Keratinocyte (primary cell): ENCODE measurements around the gene KLF14.

Source experiments
- EZH2 ChIP-seq: IDR thresholded peaks from one replicate; pipeline ENCODE4 v1.6.1; 2012; ENCODE audit warnings: inconsistent platforms, mild to moderate bottlenecking, low read length, moderate library complexity
- TF ChIP-seq, protein P1 (sequence below), 3 experiments: IDR thresholded peaks in 1 of 3; conservative IDR thresholded peaks in 1 of 3; optimal IDR thresholded peaks in 1 of 3; 2 replicates in 2 of 3; 3 replicates in 1 of 3; pipeline versions ENCODE3 to v1.5.1; 2011; ENCODE audit warnings: low read length in 3 of 3, mild to moderate bottlenecking in 3 of 3, moderate library complexity in 2 of 3, control low read depth in 1 of 3, inconsistent platforms in 1 of 3; ENCODE audit not compliant: insufficient read depth in 2 of 3; ENCODE audit errors: extremely low read depth in 1 of 3

GRCh38 chr7:130689683-130690082, 44.3 kb downstream of the KLF14 start:
- TF ChIP-seq, protein P1, sequence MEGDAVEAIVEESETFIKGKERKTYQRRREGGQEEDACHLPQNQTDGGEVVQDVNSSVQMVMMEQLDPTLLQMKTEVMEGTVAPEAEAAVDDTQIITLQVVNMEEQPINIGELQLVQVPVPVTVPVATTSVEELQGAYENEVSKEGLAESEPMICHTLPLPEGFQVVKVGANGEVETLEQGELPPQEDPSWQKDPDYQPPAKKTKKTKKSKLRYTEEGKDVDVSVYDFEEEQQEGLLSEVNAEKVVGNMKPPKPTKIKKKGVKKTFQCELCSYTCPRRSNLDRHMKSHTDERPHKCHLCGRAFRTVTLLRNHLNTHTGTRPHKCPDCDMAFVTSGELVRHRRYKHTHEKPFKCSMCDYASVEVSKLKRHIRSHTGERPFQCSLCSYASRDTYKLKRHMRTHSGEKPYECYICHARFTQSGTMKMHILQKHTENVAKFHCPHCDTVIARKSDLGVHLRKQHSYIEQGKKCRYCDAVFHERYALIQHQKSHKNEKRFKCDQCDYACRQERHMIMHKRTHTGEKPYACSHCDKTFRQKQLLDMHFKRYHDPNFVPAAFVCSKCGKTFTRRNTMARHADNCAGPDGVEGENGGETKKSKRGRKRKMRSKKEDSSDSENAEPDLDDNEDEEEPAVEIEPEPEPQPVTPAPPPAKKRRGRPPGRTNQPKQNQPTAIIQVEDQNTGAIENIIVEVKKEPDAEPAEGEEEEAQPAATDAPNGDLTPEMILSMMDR (optimal IDR thresholded peaks at IDR 0.05 in 1 of 3, IDR thresholded peaks at IDR 0.05 in 1 of 3, conservative IDR thresholded peaks at IDR 0.05 in 1 of 3; ENCODE audit: extremely low read depth in 1 of 3, insufficient read depth in 2 of 3, low read length in 3 of 3), result no peak
- no peak for TF ChIP-seq EZH2
